ENCODE data around the gene RGL2. TPM values are rescaled to one million over a fixed set of nuclear protein-coding genes. Genes with fewer than 3 reads are reported as not detected.
"Not testable (repeated sequence)": the region's sequence is repeated elsewhere in the genome, so short reads cannot be mapped to it uniquely, and the experiment has no call there.

RGL2 gene
- polyA plus RNA-seq, 1 donor, result 54.4 TPM

DNA sequence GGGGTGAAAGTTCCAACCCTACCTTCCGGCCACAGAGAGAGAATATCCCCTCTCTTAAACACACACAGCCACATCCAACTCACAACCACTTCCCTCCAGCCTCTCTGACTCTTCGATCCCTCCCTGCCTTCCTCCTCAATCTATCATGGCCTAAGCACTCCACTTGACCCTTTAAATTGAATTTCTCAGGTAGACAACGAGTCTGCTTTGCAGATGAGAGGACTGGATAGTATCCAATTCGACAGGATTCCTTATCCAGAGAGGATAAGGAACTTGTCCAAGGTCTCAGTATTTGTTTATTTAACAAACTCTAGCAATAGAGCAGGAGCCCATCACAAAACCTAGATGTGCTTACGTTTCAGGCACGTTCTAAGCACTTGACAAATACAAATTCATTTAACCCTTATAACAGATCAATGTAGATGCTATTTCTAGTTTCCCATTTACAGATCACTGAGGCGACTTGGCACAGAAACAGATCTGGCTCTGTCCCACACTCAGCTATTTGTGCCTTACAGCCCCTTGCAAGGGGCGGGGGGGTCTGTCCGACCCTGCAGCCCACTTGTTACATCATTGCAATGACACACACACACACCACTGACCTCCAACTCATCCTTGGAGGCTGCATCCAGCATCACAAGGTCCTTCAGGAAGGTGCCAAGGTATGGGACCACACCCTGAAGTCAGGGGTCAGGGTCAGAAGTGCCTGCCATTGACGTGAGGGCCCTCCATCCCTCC lies 4.5 kb downstream of the RGL2 start:
- no peak for DNase-seq (ENCODE audit: low read depth)

DNA sequence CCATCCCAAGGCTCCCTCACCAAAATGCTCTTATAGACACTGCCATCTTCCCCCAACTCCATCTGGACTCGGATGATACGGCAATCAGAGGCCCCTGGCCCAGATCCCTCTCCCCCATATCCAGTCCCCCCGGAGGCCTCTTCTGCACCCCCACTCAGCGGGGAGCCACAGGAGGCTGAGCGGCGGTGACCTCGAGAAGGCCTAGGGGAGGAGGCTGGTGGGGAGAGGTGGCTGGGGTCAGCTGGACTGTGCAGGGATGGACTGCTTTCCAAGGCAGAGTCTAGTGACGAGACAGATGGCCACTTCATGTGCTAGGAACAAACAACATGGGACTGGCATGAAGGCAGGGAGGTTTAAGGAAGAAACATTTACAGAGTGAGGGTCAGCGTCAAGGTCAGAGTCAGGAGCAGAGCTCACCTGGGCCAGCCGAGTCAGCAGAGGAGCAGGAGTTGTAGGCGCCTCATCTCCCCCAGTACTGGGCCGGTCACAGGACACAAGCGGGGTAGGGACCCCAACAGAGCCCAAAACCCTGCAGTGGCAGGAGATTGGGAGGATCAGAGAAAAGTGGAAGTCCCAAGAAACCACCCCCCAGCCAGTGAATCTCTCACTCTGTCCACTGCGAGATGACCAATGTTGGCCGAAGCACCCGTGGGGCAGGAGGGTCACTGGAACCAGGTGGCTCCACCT lies 5.6 kb downstream of the RGL2 start:
- no peak for DNase-seq (ENCODE audit: low read depth)

DNA sequence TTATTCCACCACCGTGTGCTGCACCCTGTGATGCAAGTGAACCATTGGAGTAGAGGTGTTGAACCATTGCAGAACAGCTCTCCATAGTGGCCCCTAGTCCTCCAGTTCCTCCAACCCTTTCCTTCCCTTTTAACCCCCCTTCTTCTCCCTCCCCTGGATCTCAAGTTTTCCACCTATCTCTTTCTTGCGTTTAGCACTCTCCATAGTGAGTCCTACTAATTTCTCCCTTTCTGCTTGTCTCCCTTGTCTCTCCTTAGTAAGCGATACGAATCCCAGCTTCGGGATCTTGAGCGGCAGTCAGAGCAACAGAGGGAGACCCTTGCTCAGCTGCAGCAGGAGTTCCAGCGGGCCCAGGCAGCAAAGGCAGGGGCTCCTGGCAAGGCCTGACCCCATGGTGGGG lies 8.3 kb downstream of the RGL2 start:
- no peak for DNase-seq (ENCODE audit: low read depth)

DNA sequence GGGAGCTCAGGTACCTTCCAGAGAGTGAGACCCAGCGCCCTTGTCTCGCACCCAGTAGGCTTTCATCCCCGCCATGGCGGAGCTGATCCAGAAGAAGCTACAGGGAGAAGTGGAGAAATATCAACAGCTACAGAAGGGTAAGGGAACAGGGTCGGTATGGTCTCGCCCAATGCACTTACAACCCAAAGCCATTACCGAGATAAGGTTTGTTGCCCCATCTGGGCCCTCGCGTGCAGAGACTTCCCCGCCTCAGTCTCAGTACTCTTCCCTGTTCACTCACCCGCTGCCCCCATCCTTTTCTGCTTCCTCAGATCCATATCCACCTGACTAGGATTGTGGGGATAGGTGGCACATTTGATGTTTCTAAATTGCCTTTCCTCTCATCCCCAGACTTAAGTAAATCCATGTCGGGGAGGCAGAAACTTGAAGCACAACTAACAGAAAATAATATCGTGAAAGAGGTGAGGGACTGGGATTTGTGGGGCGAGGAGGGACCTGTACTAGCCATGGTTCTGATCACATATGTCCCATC lies 8.9 kb downstream of the RGL2 start:
- DNase-seq (ENCODE audit: low read depth), result no peak

DNA sequence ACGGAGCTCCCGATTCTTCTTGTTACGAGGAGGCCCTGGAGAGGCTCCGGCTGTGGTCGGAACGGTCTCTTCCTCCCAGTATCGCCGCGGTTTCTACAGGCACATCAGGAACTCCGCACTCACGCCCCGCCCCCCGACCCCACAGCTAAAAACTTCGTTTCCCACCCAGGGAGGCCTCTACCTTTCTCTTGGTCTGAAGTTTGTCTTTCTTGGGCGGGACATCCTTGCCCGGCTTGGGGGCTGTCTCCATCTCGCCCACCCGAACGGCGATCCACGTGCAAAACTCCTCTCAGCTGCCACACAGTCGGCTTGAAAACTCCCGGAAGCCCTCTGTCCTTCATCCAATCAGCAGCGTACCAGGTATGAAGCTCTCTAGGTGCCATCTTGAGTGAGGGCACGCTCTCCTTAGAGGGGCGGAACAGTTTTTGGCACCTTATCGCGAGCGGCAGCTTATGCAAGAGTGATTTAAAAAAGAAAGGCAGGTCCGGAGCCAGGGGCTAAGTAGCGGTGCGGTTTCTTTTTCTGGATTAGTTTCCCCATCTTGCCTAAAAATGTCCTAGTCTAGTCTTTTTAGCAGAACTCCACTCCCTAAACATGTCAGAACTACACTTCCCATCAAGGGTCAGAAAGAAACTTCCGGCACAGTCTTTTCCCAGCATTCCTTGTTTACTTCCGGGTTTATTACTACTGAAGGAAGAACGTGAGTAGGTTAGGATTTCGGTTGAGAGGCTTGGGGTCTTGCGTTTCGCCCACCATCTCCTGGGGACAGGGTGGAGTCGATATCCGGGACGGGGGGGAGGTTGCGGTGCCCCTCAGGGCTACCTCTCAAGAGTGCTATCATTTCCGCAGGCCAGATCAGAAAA lies 9.6 kb downstream of the RGL2 start, which contains the start of the genes PFDN6 and WDR46:
TSS of gene PFDN6 (plus strand) at position 681 of the 863 bp plus-strand sequence. CDS start 256 bp downstream, outside the sequence.
TSS of gene WDR46 (minus strand) at position 319 of the 863 bp plus-strand sequence. CDS start at position 250, 69 bp downstream.
- DNase-seq (ENCODE audit: low read depth), result peak; percentile 95

DNA sequence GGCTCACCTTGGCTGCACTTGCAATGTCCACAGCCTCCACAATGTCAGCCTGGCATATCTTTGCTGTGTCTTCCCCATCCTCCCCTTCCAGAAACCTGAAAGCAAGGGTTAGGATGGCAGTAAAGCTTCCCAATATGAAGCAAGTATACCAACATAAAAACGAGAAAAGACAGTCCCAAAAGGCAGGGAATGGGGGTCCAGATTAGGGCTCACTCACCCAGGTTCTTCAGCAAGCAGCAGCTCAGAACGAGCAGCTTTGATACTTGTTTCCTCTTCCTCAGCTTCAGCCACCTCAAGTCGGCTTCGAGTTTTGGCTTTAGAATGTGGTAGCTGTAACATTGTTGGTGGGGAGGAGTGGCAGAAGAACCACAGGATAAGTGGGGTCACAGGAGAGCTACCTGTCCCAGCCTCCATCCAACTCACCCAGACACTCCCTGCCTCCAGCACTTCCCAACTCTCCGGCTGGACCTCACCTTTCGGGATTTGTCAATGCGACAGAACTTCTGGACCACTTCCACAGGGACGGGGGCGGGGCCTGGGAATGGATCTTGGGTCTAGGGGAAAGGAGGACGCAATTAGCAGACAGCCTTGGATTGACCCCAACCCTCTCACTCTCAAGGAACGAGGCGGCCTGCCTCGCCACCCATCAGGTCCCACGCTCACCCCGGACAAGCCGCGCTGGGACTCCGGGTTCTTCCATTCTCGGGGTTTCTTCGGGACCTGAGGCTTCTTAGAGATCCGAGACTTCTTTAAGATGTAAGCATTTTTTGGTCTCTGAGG lies 10.4 kb downstream of the RGL2 start:
- no peak for DNase-seq (ENCODE audit: low read depth)

DNA sequence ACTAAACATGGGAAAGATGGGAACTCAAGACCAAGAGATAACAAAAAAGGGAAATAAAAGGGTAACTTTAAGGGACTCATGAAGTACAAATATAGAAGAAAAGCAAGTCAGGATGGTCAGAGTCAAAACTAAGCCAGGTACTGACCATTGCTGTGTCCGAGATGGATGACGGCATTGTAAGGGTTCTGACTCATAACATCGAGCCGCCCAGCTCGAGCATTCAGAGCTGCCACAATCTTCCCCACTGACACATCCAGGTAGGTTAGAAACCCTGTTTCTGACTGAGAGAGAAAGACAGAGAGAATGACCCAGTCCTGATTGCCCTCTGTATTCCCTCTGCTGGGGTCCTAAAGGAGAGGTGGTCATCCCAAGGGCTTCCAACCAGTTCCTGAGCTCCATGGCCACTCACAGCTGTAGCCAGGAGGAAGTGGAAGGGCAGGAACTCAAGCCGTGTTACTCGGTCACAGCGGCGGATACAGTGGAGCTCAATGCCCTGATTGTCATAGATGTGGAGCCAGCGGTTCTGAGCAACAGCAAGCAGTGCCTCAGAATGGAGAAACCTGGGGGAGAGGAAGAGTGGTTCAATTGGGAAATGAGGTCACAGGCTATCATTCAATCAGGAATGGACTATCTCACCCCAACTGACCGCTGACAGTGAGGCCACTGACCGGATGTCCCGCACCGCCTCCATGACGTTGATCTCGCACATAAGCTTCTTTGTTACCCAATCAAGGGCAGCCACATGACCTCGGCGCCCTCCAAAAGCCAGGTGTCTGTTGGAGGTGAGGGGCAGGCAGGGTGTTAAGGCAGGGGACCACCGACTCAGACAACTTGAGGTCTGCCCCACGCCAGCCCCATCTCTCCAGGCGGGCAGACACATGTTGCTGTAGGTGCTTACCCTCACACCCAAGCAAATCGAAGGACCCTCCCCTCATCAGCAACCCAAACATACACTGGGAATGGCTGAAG lies 11.5 kb downstream of the RGL2 start:
- DNase-seq (ENCODE audit: low read depth), result no peak

DNA sequence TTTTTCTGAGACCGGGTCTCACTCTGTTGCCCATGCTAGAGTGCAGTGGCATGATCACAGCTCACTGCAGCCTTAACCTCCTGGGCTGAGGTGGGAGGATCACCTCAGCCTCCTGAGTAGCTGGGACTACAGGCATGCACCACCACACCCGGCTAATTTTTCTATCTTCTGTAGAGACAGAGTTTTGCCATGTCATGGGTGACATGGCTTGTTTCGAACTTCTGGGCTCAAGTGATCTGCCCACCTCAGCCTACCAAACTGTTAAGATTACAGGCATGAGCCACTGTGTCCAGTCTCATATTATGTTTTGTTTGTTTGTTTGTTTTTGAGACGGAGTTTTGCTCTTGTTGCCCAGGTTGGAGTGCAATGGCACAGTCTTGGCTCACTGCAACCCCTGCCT lies 13.5 kb downstream of the RGL2 start:
- not testable (repeated sequence) for DNase-seq (ENCODE audit: low read depth)

DNA sequence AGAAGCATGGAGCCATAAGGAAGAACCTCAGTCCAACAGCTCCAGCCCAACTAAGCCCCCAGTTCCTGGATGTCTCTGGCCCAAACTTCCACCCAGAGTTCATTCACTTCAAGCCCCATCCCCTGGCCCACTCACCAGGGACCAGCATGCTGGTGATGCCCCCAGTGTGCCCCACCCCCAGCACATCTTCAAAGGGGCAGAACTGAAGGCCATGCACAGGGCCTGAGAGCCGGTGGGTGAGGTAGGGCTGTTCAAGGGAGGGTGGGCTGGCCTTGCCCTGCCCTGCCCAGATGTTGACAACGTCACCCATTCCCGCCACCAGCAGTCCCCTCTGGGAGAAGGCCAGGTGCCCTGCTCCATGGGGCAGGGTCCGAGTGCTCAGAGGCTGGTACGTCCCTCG lies 18.2 kb downstream of the RGL2 start:
- DNase-seq (ENCODE audit: low read depth), result no peak

DNA sequence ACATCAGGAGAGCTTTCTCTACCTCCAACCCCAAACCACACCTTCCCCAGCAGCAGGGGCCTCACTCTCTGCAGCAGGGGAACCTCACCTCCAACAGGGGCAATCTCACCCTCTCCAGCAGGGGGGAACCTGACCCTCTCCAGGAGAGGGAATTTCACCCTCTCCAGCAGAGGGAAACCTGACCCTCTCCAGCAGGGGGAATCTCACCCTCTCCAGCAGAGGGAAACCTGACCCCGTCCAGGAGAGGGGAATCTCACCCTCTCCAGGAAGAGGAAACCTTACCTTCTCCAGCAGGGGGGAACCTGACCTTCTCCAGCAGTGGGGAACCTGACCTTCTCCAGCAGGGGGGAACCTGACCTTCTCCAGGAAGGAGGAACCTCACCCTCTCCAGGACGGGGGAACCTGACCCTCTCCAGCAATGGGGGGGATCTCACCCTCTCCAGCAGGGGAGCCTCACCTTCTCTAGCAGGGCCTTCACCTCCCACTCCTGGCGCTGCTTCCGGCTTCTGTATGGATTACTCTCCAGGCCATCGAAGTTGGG lies 18.7 kb downstream of the RGL2 start:
- DNase-seq (ENCODE audit: low read depth), result no peak

DNA sequence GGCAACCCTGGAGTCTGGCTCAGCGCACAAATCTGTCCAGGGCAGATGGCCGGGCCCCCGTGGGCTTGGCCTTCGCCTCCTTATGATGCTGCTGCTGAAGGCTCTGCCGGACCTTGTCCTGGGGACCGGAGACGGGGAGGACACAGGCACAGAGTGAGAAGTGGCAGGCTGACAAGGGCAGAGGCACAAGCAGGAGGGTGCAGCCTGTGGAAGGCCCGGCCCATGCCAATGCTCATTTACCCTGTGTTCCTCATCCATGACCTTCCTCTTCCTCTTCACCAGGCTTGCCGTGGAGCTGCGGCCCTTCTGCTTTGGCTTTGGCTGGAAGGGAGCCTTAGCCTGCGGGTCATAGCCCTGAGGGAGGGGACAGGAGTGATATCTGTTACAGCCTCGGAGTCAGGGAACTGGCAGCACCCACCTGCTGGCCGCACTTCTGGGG lies 19.5 kb downstream of the RGL2 start:
- no peak for DNase-seq (ENCODE audit: low read depth)

DNA sequence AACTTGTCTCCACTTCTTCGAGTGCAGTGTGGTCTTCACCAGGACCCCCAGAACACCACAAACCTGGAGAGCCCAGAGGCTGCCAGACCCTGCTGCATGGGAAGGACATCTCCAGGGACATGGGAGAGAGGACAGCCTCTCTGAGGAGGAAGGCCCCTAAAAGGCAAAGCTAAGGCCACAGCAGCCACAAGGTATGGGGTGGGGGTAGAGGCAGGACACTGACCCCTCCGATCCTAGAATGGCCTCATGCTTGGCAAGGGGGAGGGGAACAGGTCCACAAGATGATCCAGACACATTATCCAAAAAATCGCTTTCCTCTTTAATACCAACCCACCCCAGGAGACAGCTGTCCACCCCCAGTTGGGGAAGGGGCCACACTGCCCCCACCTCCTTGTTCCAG lies 19.9 kb downstream of the RGL2 start:
- DNase-seq (ENCODE audit: low read depth), result no peak

DNA sequence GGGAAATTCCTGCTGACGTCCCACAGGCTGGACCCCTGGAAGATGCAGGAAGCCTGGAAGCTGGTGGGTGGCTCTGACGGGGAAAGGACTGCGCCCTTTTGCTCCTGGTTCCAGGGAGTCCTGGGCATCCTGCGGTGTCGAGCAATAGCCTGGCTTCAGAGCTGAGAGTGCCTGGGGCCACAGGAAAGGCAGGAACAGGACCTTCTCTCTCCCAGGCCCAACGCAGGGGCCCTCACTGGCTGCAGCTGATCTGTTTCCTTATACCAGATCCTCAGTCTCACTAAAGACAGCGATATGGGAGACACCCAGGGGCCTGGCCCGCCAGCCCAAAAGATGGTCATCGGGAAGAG lies 20.4 kb downstream of the RGL2 start:
- DNase-seq (ENCODE audit: low read depth), result no peak

DNA sequence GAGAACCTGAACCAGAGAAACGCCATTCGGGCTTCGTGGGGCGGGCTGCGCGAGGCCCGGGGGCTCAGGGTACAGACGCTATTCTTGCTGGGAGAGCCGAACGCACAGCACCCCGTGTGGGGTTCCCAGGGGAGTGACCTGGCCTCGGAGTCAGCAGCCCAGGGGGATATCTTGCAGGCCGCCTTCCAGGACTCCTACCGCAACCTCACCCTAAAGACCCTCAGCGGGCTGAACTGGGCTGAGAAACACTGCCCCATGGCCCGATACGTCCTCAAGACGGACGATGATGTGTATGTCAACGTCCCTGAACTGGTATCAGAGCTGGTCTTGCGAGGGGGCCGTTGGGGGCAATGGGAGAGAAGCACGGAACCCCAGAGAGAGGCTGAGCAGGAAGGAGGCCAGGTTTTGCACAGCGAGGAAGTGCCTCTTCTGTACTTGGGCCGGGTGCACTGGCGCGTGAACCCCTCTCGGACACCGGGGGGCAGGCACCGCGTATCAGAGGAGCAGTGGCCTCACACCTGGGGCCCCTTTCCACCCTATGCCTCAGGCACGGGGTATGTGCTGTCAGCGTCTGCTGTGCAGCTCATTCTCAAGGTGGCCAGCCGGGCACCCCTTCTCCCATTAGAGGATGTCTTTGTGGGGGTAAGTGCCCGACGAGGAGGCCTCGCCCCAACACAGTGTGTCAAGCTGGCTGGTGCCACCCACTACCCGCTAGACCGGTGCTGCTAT lies 20.9 kb downstream of the RGL2 start:
- DNase-seq (ENCODE audit: low read depth), result no peak

DNA sequence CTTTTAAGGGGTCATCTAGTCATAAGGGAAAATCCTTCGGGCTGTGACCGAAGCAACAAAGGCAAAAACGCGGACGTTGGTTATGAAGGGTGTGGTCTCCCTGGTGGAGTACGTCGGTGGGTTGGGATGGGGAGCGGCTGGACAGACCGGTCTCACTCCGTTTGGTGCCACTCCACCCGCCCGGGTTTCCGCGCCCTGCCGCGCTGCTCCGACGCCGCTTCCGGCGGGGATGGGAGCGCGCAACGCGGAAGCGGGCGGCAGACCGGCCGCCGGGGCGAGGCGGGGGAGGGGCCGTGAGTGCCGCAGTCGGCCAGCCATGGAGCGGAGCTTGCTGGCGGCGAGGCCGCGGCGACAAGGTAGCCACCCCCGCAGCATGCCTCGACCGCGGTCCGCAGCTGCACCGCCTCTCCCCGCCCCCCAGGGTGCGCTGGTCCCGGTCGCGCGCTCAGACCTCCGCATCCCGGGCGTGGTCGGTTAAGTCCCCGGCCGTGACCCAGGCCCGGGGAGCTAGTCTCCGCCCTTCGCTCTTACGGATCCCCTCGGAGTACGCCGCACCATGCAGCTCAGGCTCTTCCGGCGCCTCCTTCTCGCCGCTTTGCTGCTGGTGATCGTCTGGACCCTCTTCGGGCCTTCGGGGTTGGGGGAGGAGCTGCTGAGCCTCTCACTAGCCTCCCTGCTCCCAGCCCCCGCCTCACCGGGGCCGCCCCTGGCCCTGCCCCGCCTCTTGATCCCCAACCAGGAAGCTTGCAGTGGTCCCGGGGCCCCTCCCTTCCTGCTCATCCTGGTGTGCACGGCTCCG lies 21.7 kb downstream of the RGL2 start, which contains the start of gene B3GALT4:
TSS of gene B3GALT4 (plus strand) at position 260 of the 799 bp plus-strand sequence. CDS start at position 557, 297 bp downstream.
- no peak for DNase-seq (ENCODE audit: low read depth)

DNA sequence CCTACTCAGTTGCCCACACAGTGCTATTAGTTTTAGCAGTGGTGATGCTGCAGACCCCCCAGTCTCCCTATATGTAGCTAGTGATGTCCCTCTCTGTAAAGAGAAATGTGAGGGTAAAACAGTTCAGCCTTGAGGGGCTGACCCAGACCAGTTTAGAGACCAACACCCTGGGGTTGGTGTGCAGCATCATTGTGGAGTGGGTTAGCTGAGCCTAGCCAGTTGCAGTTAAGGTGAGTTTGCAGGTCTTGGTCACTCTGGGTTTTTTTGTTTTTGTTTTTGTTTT lies 22.2 kb downstream of the RGL2 start:
- DNase-seq (ENCODE audit: low read depth), result no peak

DNA sequence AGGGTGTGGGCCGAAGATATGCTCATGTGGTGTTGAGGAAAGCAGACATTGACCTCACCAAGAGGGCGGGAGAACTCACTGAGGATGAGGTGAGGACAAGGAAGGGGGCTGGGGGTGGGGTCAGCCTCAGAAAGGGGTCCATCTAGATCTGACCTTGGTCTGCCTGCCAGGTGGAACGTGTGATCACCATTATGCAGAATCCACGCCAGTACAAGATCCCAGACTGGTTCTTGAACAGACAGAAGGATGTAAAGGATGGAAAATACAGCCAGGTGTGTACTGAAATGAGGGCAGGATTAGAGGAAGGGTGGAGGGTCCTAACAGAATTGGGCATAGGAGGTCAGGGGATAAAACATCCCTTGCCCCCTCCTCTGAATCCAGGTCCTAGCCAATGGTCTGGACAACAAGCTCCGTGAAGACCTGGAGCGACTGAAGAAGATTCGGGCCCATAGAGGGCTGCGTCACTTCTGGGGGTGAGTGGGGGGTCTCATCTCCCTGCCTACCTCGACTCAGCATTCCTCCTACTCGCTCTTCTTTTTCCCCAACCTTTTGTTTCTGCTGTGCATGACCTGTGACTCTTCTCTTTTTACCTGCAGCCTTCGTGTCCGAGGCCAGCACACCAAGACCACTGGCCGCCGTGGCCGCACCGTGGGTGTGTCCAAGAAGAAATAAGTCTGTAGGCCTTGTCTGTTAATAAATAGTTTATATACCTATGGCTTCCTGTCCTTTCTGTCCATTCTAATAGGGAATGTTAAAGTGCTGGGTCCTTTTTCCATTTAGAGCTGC lies 22.8 kb downstream of the RGL2 start:
- not testable (repeated sequence) for DNase-seq (ENCODE audit: low read depth)

Data from forelimb muscle (tissue), 1 donor.